ENCODE data around the gene MLPH. TPM values are rescaled to one million over a fixed set of nuclear protein-coding genes. Genes with fewer than 3 reads are reported as not detected.
A peak's percentile ranks its signal among the peaks of the same experiment; 100 is the strongest.

Gene MLPH, protein sequence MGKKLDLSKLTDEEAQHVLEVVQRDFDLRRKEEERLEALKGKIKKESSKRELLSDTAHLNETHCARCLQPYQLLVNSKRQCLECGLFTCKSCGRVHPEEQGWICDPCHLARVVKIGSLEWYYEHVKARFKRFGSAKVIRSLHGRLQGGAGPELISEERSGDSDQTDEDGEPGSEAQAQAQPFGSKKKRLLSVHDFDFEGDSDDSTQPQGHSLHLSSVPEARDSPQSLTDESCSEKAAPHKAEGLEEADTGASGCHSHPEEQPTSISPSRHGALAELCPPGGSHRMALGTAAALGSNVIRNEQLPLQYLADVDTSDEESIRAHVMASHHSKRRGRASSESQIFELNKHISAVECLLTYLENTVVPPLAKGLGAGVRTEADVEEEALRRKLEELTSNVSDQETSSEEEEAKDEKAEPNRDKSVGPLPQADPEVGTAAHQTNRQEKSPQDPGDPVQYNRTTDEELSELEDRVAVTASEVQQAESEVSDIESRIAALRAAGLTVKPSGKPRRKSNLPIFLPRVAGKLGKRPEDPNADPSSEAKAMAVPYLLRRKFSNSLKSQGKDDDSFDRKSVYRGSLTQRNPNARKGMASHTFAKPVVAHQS
- not detected for total RNA-seq
- not detected for polyA plus RNA-seq

DNA sequence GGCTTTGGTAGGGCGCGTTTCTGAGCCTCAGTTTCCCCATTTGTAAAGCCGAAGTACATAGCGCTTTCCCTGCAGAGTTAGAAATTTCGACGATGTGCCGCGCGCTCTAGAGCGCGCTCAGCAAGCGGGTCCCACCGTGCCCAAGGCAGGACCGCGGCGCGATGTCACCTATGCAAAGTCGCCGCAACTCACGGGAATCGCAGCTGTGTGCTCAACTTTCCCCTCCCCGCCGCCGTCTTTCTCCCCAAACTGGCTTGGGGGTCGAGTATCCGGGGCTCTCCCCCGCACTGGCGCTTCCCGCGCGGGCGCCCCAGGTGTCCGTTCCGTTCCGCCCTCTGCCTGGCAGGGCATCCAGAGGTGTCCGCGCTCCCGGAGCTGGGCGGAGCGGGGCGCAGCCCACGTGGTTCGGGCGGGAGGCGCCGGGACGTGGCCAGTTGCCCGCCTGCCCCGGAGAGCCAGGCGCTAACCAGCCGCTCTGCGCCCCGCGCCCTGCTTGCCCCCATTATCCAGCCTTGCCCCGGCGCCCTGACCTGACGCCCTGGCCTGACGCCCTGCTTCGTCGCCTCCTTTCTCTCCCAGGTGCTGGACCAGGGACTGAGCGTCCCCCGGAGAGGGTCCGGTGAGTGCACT is at the start of gene MLPH:
TSS of gene MLPH (plus strand) at position 433 of the 630 bp plus-strand sequence. CDS start 6,176 bp downstream, outside the sequence.
- H3K4me3 ChIP-seq (ENCODE audit: low read length): no peak within 1 kb of the TSS
- Mint-ChIP-seq H3K9me3 (peaks cover 4 to 14% (median 10%) of the 10 kb centered on the region in 5 donors), H3K4me1 (no peaks in the 10 kb centered on the region), H3K27ac (no peak within 1 kb of the TSS), H3K27me3 (peaks cover 29 to 67% of the 10 kb centered on the region in 2 donors), H3K36me3 (no peaks in the 10 kb centered on the region), H3K4me3 (no peak within 1 kb of the TSS)
- no peaks in the 10 kb centered on the region for H3K36me3 ChIP-seq (ENCODE audit: insufficient read depth, low read length)
- H3K27me3 ChIP-seq (ENCODE audit: insufficient read depth, low read length, poor library complexity, severe bottlenecking): peaks cover 9% of the 10 kb centered on the region
- POLR2A ChIA-PET: no interaction called here
- H3K4me1 ChIP-seq (ENCODE audit: insufficient read depth, low read length): no peaks in the 10 kb centered on the region
- H3K27ac ChIP-seq (ENCODE audit: low read depth, low read length): no peak within 1 kb of the TSS
- CTCF ChIA-PET: no interaction called here
- DNase-seq: no peak
- no peaks in the 10 kb centered on the region for H3K9me3 ChIP-seq (ENCODE audit: low read length)

DNA sequence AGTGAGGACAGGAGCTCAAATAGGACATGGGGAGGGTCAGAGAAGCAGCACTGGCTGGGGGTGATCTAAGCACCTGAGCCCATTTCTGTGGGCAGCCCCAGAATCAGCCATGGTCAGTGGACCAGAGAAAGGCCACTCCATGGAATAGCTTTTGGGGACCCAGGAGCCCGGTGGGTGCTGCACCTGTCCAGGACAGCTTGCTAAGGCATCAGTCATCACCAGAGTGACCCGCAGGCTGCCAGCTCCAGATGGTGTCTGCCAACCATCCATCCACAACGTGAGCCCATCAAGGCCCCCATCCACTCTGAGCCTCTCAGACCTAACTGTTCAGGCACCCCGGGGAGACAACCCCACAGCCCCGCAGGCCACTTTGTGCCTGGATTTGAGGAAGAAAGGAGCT is 49.5 kb upstream of the MLPH start:
- Histone ChIP-seq H3K4me1 (ENCODE audit: insufficient read depth, low read length) (peaks cover 79% of the 10 kb centered on the region), H3K4me3 (ENCODE audit: low read length) (no peak overlapping the region), H3K36me3 (ENCODE audit: insufficient read depth, low read length) (no peaks in the 10 kb centered on the region), H3K9me3 (ENCODE audit: low read length) (no peaks in the 10 kb centered on the region), H3K27ac (ENCODE audit: low read depth, low read length) (no peak overlapping the region), H3K27me3 (ENCODE audit: insufficient read depth, low read length, poor library complexity, severe bottlenecking) (no peaks in the 10 kb centered on the region)
- H3K27me3 Mint-ChIP-seq: no peaks in the 10 kb centered on the region
- CTCF ChIA-PET: interaction anchor here (1.4 to 2.3 kb wide), 2 partner anchors 16 to 33 kb away, joined by 4 to 9 read pairs; no protein-coding TSS in a partner anchor
- peaks cover 55 to 69% (median 66%) of the 10 kb centered on the region in 3 donors for H3K4me1 Mint-ChIP-seq
- no peak overlapping the region for H3K4me3 Mint-ChIP-seq
- H3K27ac Mint-ChIP-seq: peak overlapping the region in 1 of 8 donors; percentile 84
- no peaks in the 10 kb centered on the region for H3K9me3 Mint-ChIP-seq
- POLR2A ChIA-PET: no interaction called here
- H3K36me3 Mint-ChIP-seq: peaks cover 0 to 5% (median 0%) of the 10 kb centered on the region in 3 donors
- no peak for DNase-seq

DNA sequence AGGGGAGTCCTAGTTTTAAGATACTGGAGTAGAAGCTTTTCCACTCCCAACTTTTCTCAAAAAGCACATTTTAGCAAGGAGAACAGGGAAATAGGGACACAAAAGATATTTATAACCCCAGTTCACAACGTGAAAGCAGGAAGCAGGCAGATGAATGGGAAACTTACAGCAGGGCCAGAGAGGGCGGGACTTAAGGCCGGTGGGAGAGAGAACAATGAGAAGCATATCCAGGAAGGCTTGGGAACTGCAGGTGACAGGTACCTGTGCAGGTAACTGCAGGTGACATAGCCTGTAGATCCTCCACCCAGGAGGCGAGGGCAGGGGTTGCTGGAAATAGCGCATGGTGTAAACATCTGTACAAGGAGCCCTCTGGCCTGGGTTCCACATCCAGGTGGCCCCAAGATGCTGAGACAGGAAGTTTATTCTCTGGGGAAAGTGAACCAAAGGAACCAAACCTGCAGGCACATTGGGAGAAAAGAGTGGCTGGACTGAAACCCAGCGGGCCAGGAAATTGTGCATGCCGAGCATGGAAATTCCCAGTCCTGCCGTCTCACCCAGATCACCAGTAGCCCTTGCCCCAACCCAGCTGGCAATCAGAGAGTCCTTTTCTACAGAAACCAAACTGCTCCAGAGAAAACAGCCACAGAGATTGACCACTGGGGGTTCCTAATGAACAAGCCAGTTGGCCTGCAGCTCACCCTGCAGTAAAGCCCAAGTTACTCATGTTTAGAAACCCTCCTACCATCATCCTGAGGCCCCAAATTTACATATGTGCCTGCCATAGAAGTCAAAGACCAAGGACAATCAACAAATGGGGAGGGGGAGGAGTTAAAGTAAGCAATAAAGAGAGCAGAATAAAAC is 48.7 kb upstream of the MLPH start:
- no peak for DNase-seq
- POLR2A ChIA-PET: no interaction called here
- no peak overlapping the region for H3K4me3 Mint-ChIP-seq
- Histone ChIP-seq H3K4me3 (ENCODE audit: low read length) (no peak overlapping the region), H3K27me3 (ENCODE audit: insufficient read depth, low read length, poor library complexity, severe bottlenecking) (no peaks in the 10 kb centered on the region), H3K4me1 (ENCODE audit: insufficient read depth, low read length) (peaks cover 71% of the 10 kb centered on the region), H3K27ac (ENCODE audit: low read depth, low read length) (no peak overlapping the region), H3K9me3 (ENCODE audit: low read length) (no peaks in the 10 kb centered on the region), H3K36me3 (ENCODE audit: insufficient read depth, low read length) (no peaks in the 10 kb centered on the region)
- no peak overlapping the region for H3K27ac Mint-ChIP-seq
- CTCF ChIA-PET: interaction anchor here (2.3 kb wide), 1 partner anchor 17 kb away, joined by 9 read pairs; no protein-coding TSS in a partner anchor
- no peaks in the 10 kb centered on the region for H3K27me3 Mint-ChIP-seq
- H3K36me3 Mint-ChIP-seq: peaks cover 0 to 5% (median 0%) of the 10 kb centered on the region in 3 donors
- no peaks in the 10 kb centered on the region for H3K9me3 Mint-ChIP-seq
- peaks cover 47 to 62% (median 59%) of the 10 kb centered on the region in 3 donors for H3K4me1 Mint-ChIP-seq

DNA sequence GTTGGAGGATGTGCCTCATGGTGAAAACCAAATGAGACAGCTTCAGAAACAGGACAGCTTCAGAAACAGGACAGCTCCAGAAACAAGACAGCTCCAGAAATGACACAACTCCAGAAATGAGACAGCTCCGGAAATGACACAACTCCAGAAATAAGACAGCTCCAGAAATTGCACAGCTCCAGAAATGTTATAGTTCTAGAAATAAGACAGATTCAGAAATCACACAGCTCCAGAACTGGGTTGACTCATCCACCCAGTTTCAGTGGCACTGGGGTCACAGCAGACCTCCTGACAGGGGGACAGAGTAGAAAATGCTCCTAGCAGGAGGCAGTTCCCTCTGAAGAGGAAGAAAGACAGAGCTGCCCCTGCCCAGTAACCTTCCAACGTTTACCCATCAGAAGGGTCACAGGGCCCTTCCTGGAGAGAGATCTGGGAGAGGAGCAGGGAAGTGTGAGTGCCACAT is 46.2 kb upstream of the MLPH start:
- ChIA-PET POLR2A (no interaction called here), CTCF (interaction anchor here (1.1 to 2.3 kb wide), 3 partner anchors 19 to 35 kb away, joined by 3 to 9 read pairs (median 8); no protein-coding TSS in a partner anchor)
- no peaks in the 10 kb centered on the region for H3K9me3 Mint-ChIP-seq
- peaks cover 46% of the 10 kb centered on the region for H3K4me1 ChIP-seq (ENCODE audit: insufficient read depth, low read length)
- H3K36me3 Mint-ChIP-seq: peaks cover 0 to 5% (median 0%) of the 10 kb centered on the region in 3 donors
- no peak overlapping the region for H3K27ac ChIP-seq (ENCODE audit: low read depth, low read length)
- H3K4me3 ChIP-seq (ENCODE audit: low read length): no peak overlapping the region
- peaks cover 0 to 1% of the 10 kb centered on the region in 2 donors for H3K27me3 Mint-ChIP-seq
- peaks cover 23 to 36% (median 34%) of the 10 kb centered on the region in 3 donors for H3K4me1 Mint-ChIP-seq
- H3K36me3 ChIP-seq (ENCODE audit: insufficient read depth, low read length): no peaks in the 10 kb centered on the region
- no peaks in the 10 kb centered on the region for H3K27me3 ChIP-seq (ENCODE audit: insufficient read depth, low read length, poor library complexity, severe bottlenecking)
- no peaks in the 10 kb centered on the region for H3K9me3 ChIP-seq (ENCODE audit: low read length)
- no peak for DNase-seq
- no peak overlapping the region for H3K4me3 Mint-ChIP-seq
- H3K27ac Mint-ChIP-seq: peak overlapping the region in 4 of 8 donors; percentile 23 to 61 (median 56)

DNA sequence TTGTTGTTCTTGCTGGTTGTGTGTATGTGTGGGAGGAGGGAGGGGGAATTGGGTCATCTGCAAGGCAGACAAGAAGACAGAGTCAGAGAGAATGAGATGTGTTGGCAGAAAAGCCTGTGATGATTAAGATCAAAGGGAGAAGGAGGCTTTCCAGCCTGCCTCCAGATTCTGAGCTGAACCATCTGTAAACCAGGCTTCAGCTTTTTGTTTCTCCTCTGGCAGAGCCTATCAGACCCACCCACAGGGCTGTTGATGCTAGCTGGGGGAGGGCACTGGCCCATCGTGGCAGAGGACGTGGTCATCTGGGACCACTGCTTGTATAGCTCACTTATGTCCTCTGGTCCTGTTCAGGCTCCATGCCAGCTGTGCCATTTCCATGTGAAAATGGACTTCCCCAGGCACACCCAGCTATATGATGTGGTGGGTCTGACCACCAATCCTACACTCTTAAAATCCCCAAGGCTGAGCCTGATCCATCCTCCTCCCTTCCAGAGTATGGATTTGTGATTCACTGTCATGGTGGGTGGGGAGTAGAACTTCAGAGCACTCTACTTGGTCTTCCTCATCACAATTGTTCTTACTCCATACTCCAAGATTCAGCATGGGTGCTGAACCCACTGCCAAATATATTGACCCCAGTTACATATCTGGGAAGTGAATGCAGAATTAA is 45.3 kb upstream of the MLPH start:
- Mint-ChIP-seq H3K27ac (peak overlapping the region in 6 of 8 donors; percentile 10 to 72 (median 65)), H3K4me3 (no peak overlapping the region), H3K36me3 (peaks cover 0 to 5% (median 0%) of the 10 kb centered on the region in 3 donors), H3K9me3 (no peaks in the 10 kb centered on the region), H3K4me1 (peaks cover 18 to 31% (median 28%) of the 10 kb centered on the region in 3 donors), H3K27me3 (peaks cover 0 to 1% of the 10 kb centered on the region in 2 donors)
- ChIA-PET CTCF (interaction anchor here (1.1 to 2.3 kb wide), 3 partner anchors 20 to 34 kb away, joined by 3 to 9 read pairs (median 8); no protein-coding TSS in a partner anchor), POLR2A (no interaction called here)
- no peak overlapping the region for H3K27ac ChIP-seq (ENCODE audit: low read depth, low read length)
- H3K4me1 ChIP-seq (ENCODE audit: insufficient read depth, low read length): peaks cover 38% of the 10 kb centered on the region
- H3K36me3 ChIP-seq (ENCODE audit: insufficient read depth, low read length): no peaks in the 10 kb centered on the region
- peak in 1 of 5 donors; percentile 49 for DNase-seq
- no peak overlapping the region for H3K4me3 ChIP-seq (ENCODE audit: low read length)
- H3K27me3 ChIP-seq (ENCODE audit: insufficient read depth, low read length, poor library complexity, severe bottlenecking): no peaks in the 10 kb centered on the region
- H3K9me3 ChIP-seq (ENCODE audit: low read length): no peaks in the 10 kb centered on the region

DNA sequence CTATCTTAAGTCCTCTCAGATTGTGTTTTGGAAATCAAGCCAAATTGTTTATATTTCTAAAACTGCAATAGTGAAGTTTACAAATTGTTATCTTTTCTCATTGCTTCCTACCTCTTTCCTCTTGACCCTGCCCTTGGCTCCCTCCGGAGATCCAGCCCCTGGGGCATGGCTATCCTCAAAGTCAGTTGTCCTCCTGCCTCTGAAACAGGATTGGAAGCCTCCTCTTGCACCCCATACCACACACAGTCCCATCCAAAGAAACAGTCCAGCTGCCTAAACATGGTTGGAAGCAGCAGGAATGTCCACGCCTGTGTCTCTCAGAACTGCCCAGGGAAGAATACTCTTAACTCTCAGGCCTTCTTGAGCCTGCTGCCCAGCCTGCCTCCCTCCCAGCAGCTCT is 43.0 kb upstream of the MLPH start:
- Histone ChIP-seq H3K4me3 (ENCODE audit: low read length) (no peak overlapping the region), H3K27ac (ENCODE audit: low read depth, low read length) (no peak overlapping the region), H3K27me3 (ENCODE audit: insufficient read depth, low read length, poor library complexity, severe bottlenecking) (no peaks in the 10 kb centered on the region), H3K9me3 (ENCODE audit: low read length) (no peaks in the 10 kb centered on the region), H3K4me1 (ENCODE audit: insufficient read depth, low read length) (peaks cover 23% of the 10 kb centered on the region), H3K36me3 (ENCODE audit: insufficient read depth, low read length) (no peaks in the 10 kb centered on the region)
- CTCF ChIA-PET: interaction anchor here (2.7 kb wide), 1 partner anchor 22 kb away, joined by 10 read pairs; no protein-coding TSS in a partner anchor
- peaks cover 15 to 23% (median 20%) of the 10 kb centered on the region in 3 donors for H3K4me1 Mint-ChIP-seq
- DNase-seq: no peak
- H3K9me3 Mint-ChIP-seq: no peaks in the 10 kb centered on the region
- peaks cover 0 to 1% of the 10 kb centered on the region in 2 donors for H3K27me3 Mint-ChIP-seq
- POLR2A ChIA-PET: no interaction called here
- no peak overlapping the region for H3K4me3 Mint-ChIP-seq
- no peak overlapping the region for H3K27ac Mint-ChIP-seq
- peaks cover 0 to 5% (median 0%) of the 10 kb centered on the region in 3 donors for H3K36me3 Mint-ChIP-seq

All from CD8-positive, alpha-beta memory T cell (primary cell).